Heart right ventricle (tissue), 16 donors: ENCODE measurements around the gene MFN2. TPM values are rescaled to one million over a fixed set of nuclear protein-coding genes. Genes with fewer than 3 reads are reported as not detected.
"Not testable (repeated sequence)": the region's sequence is repeated elsewhere in the genome, so short reads cannot be mapped to it uniquely, and the experiment has no call there.

Source experiments
- ATAC-seq, 8 donors: fragments of 200-7000 bp; cut with Tn5 transposase; one replicate each; pipeline ENCODE4 v1.9.1; 2020; ENCODE audit warnings: mild to moderate bottlenecking in 8 of 8, moderate library complexity in 8 of 8, moderate number of reproducible peaks in 1 of 8
- DNase-seq, 2 donors: peaks; one replicate each; pipeline ENCODE4 v3.0.0-alpha.2; 2020
- H3K27ac ChIP-seq, 10 donors: fragments of 200-600 bp; sonication (generic) in 2 of 10; one replicate each; pipeline versions ENCODE4 v1.5.0 to v1.8.0; 2020 to 2022; ENCODE audit warnings: mild to moderate bottlenecking in 3 of 10
- H3K27me3 ChIP-seq, 7 donors: fragments of 200-600 bp; one replicate each; pipeline ENCODE4 v1.8.0; 2021 to 2022; ENCODE audit warnings: mild to moderate bottlenecking in 2 of 7
- H3K36me3 ChIP-seq, 9 donors: fragments of 200-600 bp; sonication (generic) in 1 of 9; one replicate each; pipeline versions ENCODE4 v1.5.0 to v1.8.0; 2020 to 2022; ENCODE audit warnings: mild to moderate bottlenecking in 2 of 9
- H3K4me1 ChIP-seq, 9 donors: fragments of 200-600 bp; sonication (generic) in 1 of 9; one replicate each; pipeline versions ENCODE4 v1.5.0 to v1.8.0; 2020 to 2022; ENCODE audit warnings: mild to moderate bottlenecking in 4 of 9
- H3K4me3 ChIP-seq, 10 donors: fragments of 200-600 bp; sonication (generic) in 2 of 10; one replicate each; pipeline versions ENCODE4 v1.5.0 to v1.8.0; 2020 to 2022; ENCODE audit warnings: mild to moderate bottlenecking in 7 of 10, moderate library complexity in 2 of 10
- H3K9me3 ChIP-seq, 11 donors: fragments of 200-600 bp in 10 of 11; sonication (generic) in 2 of 11; one replicate each; pipeline versions ENCODE4 v1.5.0 to v1.8.0; 2013 to 2022; ENCODE audit warnings: mild to moderate bottlenecking in 2 of 11, control low read depth in 1 of 11, moderate library complexity in 1 of 11
- WGBS, 2 donors: extraction: QIAGEN DNeasy Blood & Tissue Kit; methylation state at CpG; one replicate each; pipeline ENCODE4 v1.1.7; 2013; ENCODE audit warnings: inconsistent platforms in 1 of 2; 5-methylcytosine and 5-hydroxymethylcytosine counted together
- intact Hi-C, 10 donors: fragments of 100-400 bp; cut with DNase I; formaldehyde crosslinking; loops; one replicate each; pipeline versions ENCODE4 v1.11.1 to v1.14.2; 2022
- polyA plus RNA-seq, 2 donors: library from polyadenylated mRNA; stranded (reverse); fragments of 200-250 nt; gene quantifications; one replicate each; pipeline ENCODE4 v1.2.3, GENCODE V29; 2013
- total RNA-seq, 10 donors: library from RNA; stranded (reverse); fragmentation: NEBNext Ultra II Directional in 3 of 10; extraction: Animal tissue kit (Norgen Biotek cat#: 25700) in 3 of 10; gene quantifications; one replicate each; pipeline versions ENCODE4 v1.2.1 to v1.2.4, GENCODE V29; 2021 to 2023
- TF ChIP-seq, protein P1 (sequence below), 9 donors: fragments of 200-600 bp; sonication (generic) in 2 of 9; IDR thresholded peaks; one replicate each; pipeline versions ENCODE4 v1.5.0 to v1.8.0; 2021 to 2022; ENCODE audit warnings: antibody characterized with exemption in 9 of 9, mild to moderate bottlenecking in 5 of 9, moderate library complexity in 1 of 9
- donor health status: Arrhythmogenic right ventricular cardiomyopathy.
- donor health status: ischemic (EF 13 %, LVEDD 7.1; RV severe dilation, severe dysfunction).
- donor health status: healthy with polysubstance abuse.
- donor health status: DM: no; HTN: yes; CAD: no.
- donor health status: DM: no; HTN: no; CAD: no.
- donor health status: ischemic (EF 25% LVEDD 6.9; RV normal size, moderate dysfunction).
- donor health status: ischemic (EF 25% LVEDD 5.7; RV mildly dilated, moderate dysfunction).
- donor health status: healthy.
- donor health status: DM: yes; HTN: yes; CAD: no.
- donor health status: Ischemic cardiomyopathy.
- donor health status: ischemic (EF 35%, LVEDD 5.7; RV mildly dilated, moderate dysfunction).
- donor health status: nonischemic (EF 11% LVEDD 7.7; RV severe dilation, severe dysfunction).
- donor health status: DM: yes; HTN: yes; CAD: no.
- donor health status: PGD.
- donor health status: ischemic (EF 29% LVEDD 5.4; RV normal size, mild dysfunction).
- donor health status: nonischemic (EF 23%, LVEDD 6.1; RV moderate dilation, normal function).

The MFN2 gene
- total and polyA plus RNA-seq, 12 donors = 154 to 1,066 (median 738) TPM

- no peak overlapping the region for H3K27ac ChIP-seq
- H3K9me3 ChIP-seq = no peaks in the 10 kb centered on the region
- intact Hi-C loops = loop anchor here in 1 of 10 donors (10.0 kb wide), 1 partner anchor 143 kb away; no protein-coding TSS in a partner anchor
- no peak for DNase-seq
- peaks cover 0 to 25% (median 0%) of the 10 kb centered on the region in 9 donors for H3K4me1 ChIP-seq
- H3K36me3 ChIP-seq = no peaks in the 10 kb centered on the region
- peak in 1 of 8 donors; percentile 15 for ATAC-seq
- H3K4me3 ChIP-seq = no peak overlapping the region
- H3K27me3 ChIP-seq = no peaks in the 10 kb centered on the region
- TF ChIP-seq, protein P1, sequence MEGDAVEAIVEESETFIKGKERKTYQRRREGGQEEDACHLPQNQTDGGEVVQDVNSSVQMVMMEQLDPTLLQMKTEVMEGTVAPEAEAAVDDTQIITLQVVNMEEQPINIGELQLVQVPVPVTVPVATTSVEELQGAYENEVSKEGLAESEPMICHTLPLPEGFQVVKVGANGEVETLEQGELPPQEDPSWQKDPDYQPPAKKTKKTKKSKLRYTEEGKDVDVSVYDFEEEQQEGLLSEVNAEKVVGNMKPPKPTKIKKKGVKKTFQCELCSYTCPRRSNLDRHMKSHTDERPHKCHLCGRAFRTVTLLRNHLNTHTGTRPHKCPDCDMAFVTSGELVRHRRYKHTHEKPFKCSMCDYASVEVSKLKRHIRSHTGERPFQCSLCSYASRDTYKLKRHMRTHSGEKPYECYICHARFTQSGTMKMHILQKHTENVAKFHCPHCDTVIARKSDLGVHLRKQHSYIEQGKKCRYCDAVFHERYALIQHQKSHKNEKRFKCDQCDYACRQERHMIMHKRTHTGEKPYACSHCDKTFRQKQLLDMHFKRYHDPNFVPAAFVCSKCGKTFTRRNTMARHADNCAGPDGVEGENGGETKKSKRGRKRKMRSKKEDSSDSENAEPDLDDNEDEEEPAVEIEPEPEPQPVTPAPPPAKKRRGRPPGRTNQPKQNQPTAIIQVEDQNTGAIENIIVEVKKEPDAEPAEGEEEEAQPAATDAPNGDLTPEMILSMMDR (IDR thresholded peaks at IDR 0.05) = no peak
- 82 to 85% methylated on average over 18 of the region's 18 CpGs for WGBS, 2 donors
These were observed 57.5 kb downstream of the MFN2 start for GRCh38 chr1:12037486-12038355.

DNA sequence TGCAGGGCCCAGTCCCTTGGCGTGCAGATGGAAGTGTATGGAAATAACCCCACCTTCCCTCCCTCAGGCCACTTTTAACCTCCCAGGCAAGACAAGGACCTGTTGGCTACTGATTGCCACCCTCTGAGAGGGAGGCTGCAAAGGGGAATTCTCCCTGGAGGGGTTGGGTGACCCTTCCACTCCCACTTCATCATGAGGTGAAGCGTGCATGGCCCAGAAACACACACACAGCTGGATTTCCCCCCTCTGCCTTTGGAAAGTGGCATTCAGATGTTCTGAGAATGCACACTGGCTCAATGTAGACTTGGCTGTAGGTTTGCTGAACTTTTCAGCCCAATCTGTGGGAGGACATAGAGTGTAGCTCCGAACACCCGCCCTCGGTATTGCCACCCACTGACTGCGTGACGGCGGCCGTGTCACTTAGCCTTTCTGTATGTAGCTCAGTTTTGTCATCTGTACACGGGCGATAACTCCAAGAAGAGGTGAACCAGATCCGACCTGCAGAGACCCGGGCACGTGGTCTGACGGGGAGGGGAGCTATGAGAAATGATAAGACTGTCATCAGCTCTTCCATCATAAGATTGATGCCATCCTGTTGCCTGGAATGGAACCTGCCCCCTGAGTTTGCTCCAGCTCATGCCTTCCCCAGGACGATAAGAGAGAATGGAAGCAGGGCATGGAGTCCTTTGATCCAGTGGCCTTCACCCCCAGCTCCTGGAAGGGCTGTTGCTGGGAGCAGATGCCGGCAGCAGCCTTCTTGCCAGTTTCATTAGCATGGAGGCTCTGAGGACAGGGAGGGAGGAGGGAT lies 58.3 kb downstream of the MFN2 start:
- peaks cover 0 to 25% (median 0%) of the 10 kb centered on the region in 9 donors for H3K4me1 ChIP-seq
- no peaks in the 10 kb centered on the region for H3K9me3 ChIP-seq
- TF ChIP-seq, protein P1 (IDR thresholded peaks at IDR 0.05) = no peak
- ATAC-seq (peak in 2 of 8 donors; percentile 24 to 36), DNase-seq (no peak)
- H3K4me3 ChIP-seq = no peak overlapping the region
- no peaks in the 10 kb centered on the region for H3K27me3 ChIP-seq
- intact Hi-C loops = loop anchor here in 1 of 10 donors (10.0 kb wide), 1 partner anchor 144 kb away; no protein-coding TSS in a partner anchor
- no peaks in the 10 kb centered on the region for H3K36me3 ChIP-seq
- H3K27ac ChIP-seq = no peak overlapping the region
- 43 to 50% methylated on average over 17 of the region's 17 CpGs for WGBS, 2 donors

DNA sequence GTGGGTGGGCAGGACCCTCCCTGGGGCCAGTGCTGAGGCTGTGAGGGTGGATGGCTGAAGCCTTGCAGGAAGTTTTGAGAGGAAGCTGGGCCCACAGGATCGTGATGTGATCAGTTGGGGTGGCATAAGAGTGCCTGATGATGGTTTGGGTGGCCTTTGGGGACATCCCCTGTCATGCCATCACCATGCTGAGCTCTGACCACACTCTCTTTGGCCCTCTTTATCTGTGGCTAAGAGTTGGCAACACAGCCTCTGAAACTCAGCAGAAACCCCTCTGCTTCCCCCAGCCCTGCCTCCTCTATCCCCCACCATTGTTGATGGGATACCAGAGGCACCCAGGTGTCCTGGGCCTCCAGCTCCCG lies 58.9 kb downstream of the MFN2 start:
- ATAC-seq (no peak), DNase-seq (no peak)
- H3K9me3 ChIP-seq = no peaks in the 10 kb centered on the region
- H3K4me3 ChIP-seq = no peak overlapping the region
- H3K27ac ChIP-seq = no peak overlapping the region
- intact Hi-C loops = loop anchor here in 1 of 10 donors (10.0 kb wide), 1 partner anchor 144 kb away; no protein-coding TSS in a partner anchor
- no peaks in the 10 kb centered on the region for H3K36me3 ChIP-seq
- no peaks in the 10 kb centered on the region for H3K27me3 ChIP-seq
- TF ChIP-seq, protein P1 (IDR thresholded peaks at IDR 0.05) = no peak
- H3K4me1 ChIP-seq = peaks cover 0 to 19% (median 0%) of the 10 kb centered on the region in 9 donors
- WGBS, 2 donors = 49 to 54% methylated on average over 2 of the region's 2 CpGs

DNA sequence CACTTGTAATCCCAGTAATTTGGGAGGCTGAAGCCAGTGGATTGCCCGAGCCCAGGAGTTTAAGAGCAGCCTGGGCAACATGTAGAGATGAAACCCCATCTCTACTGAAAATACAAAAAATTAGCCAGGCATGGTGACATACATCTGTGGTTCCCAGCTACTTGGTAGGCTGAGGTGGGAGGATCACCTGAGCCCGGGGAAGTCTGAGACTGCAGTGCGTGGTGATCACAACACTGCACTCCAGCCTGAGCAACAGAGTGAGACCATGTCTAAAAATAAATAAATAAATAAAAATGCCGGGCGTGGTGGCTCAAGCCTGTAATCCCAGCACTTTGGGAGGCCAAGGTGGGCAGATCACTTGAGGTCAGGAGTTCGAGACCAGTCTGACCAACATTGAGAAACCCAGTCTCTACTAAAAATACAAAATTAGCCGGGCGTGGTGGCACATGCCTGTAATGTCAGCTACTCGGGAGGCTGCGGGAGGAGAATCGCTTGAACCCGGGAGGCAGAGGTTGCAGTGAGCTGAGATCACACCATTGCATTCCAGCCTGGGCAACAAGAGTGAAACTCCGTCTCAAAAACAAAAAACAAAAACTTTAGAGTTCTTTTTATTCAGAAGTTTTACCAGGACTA lies 59.7 kb downstream of the MFN2 start:
- H3K4me3 ChIP-seq, H3K27me3 ChIP-seq, H3K36me3 ChIP-seq, ATAC-seq, H3K9me3 ChIP-seq, DNase-seq, H3K27ac ChIP-seq: not testable (repeated sequence)
- H3K4me1 ChIP-seq = peaks cover 0 to 11% (median 0%) of the 10 kb centered on the region in 9 donors
- 93 to 96% methylated on average over 13 of the region's 13 CpGs for WGBS, 2 donors
- intact Hi-C loops = loop anchor here in 1 of 10 donors (10.0 kb wide), 1 partner anchor 145 kb away; no protein-coding TSS in a partner anchor
